Panc1 (cell line): ENCODE data around the gene SELENOT.
A peak's percentile ranks its signal among the peaks of the same experiment; 100 is the strongest.

Experiments
- CTCF ChIP-seq: fragments of 450-650 bp; IDR thresholded peaks from 2 replicates; pipeline ENCODE4 v1.5.1; 2017; ENCODE audit warnings: mild to moderate bottlenecking
- SIN3A ChIP-seq: IDR thresholded peaks from 2 replicates; pipeline ENCODE4 v1.6.1; 2012; ENCODE audit warnings: low read depth, mild to moderate bottlenecking, low read length, moderate library complexity, borderline replicate concordance; ENCODE audit not compliant: insufficient read depth
- TF ChIP-seq, protein P1 (sequence below), 2 experiments: IDR thresholded peaks; 2 replicates each; pipeline ENCODE4 v1.6.1; 2011 to 2012; ENCODE audit warnings: low read depth in 2 of 2, control low read depth in 1 of 2, low read length in 1 of 2, mild to moderate bottlenecking in 1 of 2, moderate library complexity in 1 of 2; ENCODE audit not compliant: insufficient read depth in 1 of 2

GRCh38 chr3:150603153-150603979, at the start of gene SELENOT:
- TF ChIP-seq SIN3A (peak; percentile 90; the same call in 1 of the 2 replicates), CTCF (no peak)
- TF ChIP-seq, protein P1, sequence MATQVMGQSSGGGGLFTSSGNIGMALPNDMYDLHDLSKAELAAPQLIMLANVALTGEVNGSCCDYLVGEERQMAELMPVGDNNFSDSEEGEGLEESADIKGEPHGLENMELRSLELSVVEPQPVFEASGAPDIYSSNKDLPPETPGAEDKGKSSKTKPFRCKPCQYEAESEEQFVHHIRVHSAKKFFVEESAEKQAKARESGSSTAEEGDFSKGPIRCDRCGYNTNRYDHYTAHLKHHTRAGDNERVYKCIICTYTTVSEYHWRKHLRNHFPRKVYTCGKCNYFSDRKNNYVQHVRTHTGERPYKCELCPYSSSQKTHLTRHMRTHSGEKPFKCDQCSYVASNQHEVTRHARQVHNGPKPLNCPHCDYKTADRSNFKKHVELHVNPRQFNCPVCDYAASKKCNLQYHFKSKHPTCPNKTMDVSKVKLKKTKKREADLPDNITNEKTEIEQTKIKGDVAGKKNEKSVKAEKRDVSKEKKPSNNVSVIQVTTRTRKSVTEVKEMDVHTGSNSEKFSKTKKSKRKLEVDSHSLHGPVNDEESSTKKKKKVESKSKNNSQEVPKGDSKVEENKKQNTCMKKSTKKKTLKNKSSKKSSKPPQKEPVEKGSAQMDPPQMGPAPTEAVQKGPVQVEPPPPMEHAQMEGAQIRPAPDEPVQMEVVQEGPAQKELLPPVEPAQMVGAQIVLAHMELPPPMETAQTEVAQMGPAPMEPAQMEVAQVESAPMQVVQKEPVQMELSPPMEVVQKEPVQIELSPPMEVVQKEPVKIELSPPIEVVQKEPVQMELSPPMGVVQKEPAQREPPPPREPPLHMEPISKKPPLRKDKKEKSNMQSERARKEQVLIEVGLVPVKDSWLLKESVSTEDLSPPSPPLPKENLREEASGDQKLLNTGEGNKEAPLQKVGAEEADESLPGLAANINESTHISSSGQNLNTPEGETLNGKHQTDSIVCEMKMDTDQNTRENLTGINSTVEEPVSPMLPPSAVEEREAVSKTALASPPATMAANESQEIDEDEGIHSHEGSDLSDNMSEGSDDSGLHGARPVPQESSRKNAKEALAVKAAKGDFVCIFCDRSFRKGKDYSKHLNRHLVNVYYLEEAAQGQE (IDR thresholded peaks at IDR 0.05; ENCODE audit: insufficient read depth in 1 of 2, low read depth in 2 of 2, low read length in 1 of 2), result no peak
